RWPE2 (cell line): ENCODE data around the gene NADK.

Experiments
- ATAC-seq: fragments of 200-7000 bp; cut with Tn5 transposase; 3 replicates; pipeline ENCODE4 v1.9.1; 2021; ENCODE audit warnings: low read depth
- DNase-seq: peaks from one replicate; pipeline ENCODE4 v3.0.0-alpha.2; 2020; ENCODE audit warnings: low spot score
- H3K27ac ChIP-seq: fragments of 450-650 bp; 2 replicates; pipeline ENCODE4 v1.5.1; 2017; ENCODE audit warnings: mild to moderate bottlenecking; ENCODE audit not compliant: poor library complexity, severe bottlenecking
- H3K27me3 ChIP-seq: fragments of 250-450 bp; sonication (Bioruptor Pico); 2 replicates; pipeline ENCODE4 v1.5.1; 2021; ENCODE audit warnings: mild to moderate bottlenecking, moderate library complexity; ENCODE audit not compliant: insufficient read depth, poor library complexity, severe bottlenecking
- H3K36me3 ChIP-seq: fragments of 250-450 bp; sonication (Bioruptor Pico); 2 replicates; pipeline ENCODE4 v1.5.1; 2020; ENCODE audit warnings: low read depth, mild to moderate bottlenecking, moderate library complexity
- H3K4me1 ChIP-seq: fragments of 250-450 bp; sonication (Bioruptor Pico); 2 replicates; pipeline ENCODE4 v1.5.1; 2021; ENCODE audit warnings: mild to moderate bottlenecking, moderate library complexity; ENCODE audit not compliant: insufficient read depth, poor library complexity, severe bottlenecking
- H3K4me3 ChIP-seq: fragments of 250-450 bp; sonication (Bioruptor Pico); 2 replicates; pipeline ENCODE4 v1.5.1; 2021; ENCODE audit warnings: mild to moderate bottlenecking, moderate library complexity; ENCODE audit not compliant: severe bottlenecking
- H3K9me3 ChIP-seq: fragments of 250-450 bp; sonication (Bioruptor Pico); 2 replicates; pipeline ENCODE4 v1.5.1; 2021; ENCODE audit warnings: mild to moderate bottlenecking, moderate library complexity; ENCODE audit not compliant: severe bottlenecking
- TF ChIP-seq, protein P1 (sequence below): fragments of 450-650 bp; IDR thresholded peaks from one replicate; pipeline ENCODE4 v1.5.1; 2017; ENCODE audit warnings: mild to moderate bottlenecking, moderate library complexity; ENCODE audit not compliant: poor library complexity, severe bottlenecking

Gene NADK

GRCh38 chr1:1758059-1758621 lies 20.1 kb downstream of the NADK start:
- Histone ChIP-seq H3K27ac (peak overlapping the region; percentile 39), H3K9me3 (no peaks in the 10 kb centered on the region), H3K4me1 (peaks cover 10% of the 10 kb centered on the region), H3K36me3 (peaks cover 77% of the 10 kb centered on the region), H3K27me3 (no peaks in the 10 kb centered on the region), H3K4me3 (no peak overlapping the region)
- no peak for ATAC-seq
- DNase-seq, result no peak
- TF ChIP-seq, protein P1, sequence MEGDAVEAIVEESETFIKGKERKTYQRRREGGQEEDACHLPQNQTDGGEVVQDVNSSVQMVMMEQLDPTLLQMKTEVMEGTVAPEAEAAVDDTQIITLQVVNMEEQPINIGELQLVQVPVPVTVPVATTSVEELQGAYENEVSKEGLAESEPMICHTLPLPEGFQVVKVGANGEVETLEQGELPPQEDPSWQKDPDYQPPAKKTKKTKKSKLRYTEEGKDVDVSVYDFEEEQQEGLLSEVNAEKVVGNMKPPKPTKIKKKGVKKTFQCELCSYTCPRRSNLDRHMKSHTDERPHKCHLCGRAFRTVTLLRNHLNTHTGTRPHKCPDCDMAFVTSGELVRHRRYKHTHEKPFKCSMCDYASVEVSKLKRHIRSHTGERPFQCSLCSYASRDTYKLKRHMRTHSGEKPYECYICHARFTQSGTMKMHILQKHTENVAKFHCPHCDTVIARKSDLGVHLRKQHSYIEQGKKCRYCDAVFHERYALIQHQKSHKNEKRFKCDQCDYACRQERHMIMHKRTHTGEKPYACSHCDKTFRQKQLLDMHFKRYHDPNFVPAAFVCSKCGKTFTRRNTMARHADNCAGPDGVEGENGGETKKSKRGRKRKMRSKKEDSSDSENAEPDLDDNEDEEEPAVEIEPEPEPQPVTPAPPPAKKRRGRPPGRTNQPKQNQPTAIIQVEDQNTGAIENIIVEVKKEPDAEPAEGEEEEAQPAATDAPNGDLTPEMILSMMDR, result no peak

DNA sequence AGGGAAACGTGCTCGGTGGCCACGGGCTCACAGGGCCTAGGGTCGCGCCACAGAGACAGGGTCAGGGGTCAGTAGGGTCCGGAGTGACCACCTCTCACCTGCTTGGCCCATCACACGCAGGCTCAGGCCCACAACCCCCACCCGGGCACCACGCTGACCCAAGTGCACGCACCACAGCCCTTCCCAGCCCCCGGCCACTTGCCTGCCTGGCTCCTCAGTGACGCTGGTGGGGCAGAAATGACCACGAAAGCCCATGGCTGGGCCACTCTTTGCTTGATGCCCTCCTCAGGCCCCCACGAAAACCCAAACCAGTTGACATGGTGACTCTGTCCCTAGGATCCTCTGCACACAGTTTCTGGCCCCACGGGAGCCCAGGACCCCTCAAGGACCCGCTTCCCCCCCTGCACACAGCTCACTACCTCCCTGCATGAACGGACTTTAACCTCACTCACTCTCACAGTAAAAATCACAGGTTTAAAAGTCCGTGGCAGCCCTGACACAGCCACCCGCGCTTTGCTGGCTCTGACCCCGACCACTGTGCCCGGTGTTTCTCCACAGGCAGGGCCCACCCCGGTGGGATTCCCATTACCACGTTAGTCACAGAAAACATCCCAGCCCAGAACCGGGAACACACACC lies 20.7 kb downstream of the NADK start:
- peak; percentile 65 for DNase-seq
- TF ChIP-seq, protein P1, result no peak
- no peaks in the 10 kb centered on the region for H3K27me3 ChIP-seq
- no peak overlapping the region for H3K27ac ChIP-seq
- no peak for ATAC-seq
- H3K4me3 ChIP-seq, result no peak overlapping the region
- no peaks in the 10 kb centered on the region for H3K9me3 ChIP-seq
- H3K36me3 ChIP-seq, result peaks cover 71% of the 10 kb centered on the region
- H3K4me1 ChIP-seq, result peaks cover 10% of the 10 kb centered on the region

GRCh38 chr1:1756661-1757421 lies 21.4 kb downstream of the NADK start:
- no peaks in the 10 kb centered on the region for H3K27me3 ChIP-seq
- ATAC-seq, result no peak
- H3K4me1 ChIP-seq, result peaks cover 10% of the 10 kb centered on the region
- H3K9me3 ChIP-seq, result no peaks in the 10 kb centered on the region
- H3K27ac ChIP-seq, result no peak overlapping the region
- no peak overlapping the region for H3K4me3 ChIP-seq
- peak; percentile 57 for DNase-seq
- peaks cover 64% of the 10 kb centered on the region for H3K36me3 ChIP-seq
- TF ChIP-seq, protein P1, result no peak

GRCh38 chr1:1755852-1756251 lies 22.4 kb downstream of the NADK start:
- ATAC-seq (no peak), DNase-seq (no peak)
- no peak overlapping the region for H3K4me3 ChIP-seq
- peaks cover 10% of the 10 kb centered on the region for H3K4me1 ChIP-seq
- no peak overlapping the region for H3K27ac ChIP-seq
- H3K36me3 ChIP-seq, result peaks cover 54% of the 10 kb centered on the region
- TF ChIP-seq, protein P1, result no peak
- H3K27me3 ChIP-seq, result no peaks in the 10 kb centered on the region
- no peaks in the 10 kb centered on the region for H3K9me3 ChIP-seq

- no peak for DNase-seq
- Histone ChIP-seq H3K27me3 (no peaks in the 10 kb centered on the region), H3K27ac (no peak overlapping the region), H3K4me1 (peaks cover 10% of the 10 kb centered on the region), H3K9me3 (no peaks in the 10 kb centered on the region), H3K4me3 (no peak overlapping the region), H3K36me3 (peaks cover 50% of the 10 kb centered on the region)
- TF ChIP-seq, protein P1, result no peak
- ATAC-seq, result no peak
Measured at GRCh38 chr1:1755426-1755825, 22.8 kb downstream of the NADK start.
